ENCODE results near the gene LOXL1. TPM values are rescaled to one million over a fixed set of nuclear protein-coding genes. Genes with fewer than 3 reads are reported as not detected.

The LOXL1 gene
- total RNA-seq, 1 donor from 2014 or later = 31.9 TPM

DNA sequence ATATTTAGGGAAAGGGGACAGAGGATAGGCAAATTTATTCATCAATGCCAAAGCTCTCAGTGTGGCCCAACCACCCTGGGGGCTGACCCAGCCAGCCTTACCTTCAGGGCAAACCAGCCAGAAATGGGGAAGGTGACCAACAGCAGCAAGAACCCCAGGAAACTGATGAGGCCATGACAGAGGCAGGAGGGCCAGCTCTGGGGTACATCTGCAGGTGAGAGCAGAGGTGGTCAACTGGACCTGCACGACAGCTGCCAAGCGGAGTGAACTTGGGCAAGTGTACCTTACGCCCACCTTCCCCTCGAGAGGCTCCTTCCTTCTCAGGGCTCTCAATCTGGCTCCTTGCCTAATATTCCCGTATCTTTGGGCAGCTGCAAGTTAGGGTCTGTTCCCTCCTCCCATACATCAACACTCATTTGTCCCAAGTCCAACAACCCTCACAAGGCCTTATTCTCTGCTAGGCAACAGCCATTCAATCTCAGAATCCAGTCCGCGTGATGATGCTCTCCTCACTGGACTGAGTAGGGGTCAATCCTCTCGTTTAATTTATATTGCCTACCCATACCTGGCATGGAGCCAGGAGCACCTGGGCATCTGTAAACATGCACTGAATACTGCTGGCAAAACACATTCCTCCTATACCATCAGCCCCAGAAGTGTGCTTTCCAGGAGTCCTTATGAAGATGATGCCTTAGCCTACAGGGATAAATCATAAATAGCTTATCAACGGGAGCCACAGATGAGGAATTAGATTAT is 64.2 kb downstream of the LOXL1 start:
- TF ChIP-seq, protein P1, sequence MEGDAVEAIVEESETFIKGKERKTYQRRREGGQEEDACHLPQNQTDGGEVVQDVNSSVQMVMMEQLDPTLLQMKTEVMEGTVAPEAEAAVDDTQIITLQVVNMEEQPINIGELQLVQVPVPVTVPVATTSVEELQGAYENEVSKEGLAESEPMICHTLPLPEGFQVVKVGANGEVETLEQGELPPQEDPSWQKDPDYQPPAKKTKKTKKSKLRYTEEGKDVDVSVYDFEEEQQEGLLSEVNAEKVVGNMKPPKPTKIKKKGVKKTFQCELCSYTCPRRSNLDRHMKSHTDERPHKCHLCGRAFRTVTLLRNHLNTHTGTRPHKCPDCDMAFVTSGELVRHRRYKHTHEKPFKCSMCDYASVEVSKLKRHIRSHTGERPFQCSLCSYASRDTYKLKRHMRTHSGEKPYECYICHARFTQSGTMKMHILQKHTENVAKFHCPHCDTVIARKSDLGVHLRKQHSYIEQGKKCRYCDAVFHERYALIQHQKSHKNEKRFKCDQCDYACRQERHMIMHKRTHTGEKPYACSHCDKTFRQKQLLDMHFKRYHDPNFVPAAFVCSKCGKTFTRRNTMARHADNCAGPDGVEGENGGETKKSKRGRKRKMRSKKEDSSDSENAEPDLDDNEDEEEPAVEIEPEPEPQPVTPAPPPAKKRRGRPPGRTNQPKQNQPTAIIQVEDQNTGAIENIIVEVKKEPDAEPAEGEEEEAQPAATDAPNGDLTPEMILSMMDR (IDR thresholded peaks at IDR 0.05; ENCODE audit: borderline replicate concordance) = no peak
- Histone ChIP-seq H3K4me1 (peaks cover 95% of the 10 kb centered on the region), H3K9me3 (replicated peaks) (no peaks in the 10 kb centered on the region), H3K4me3 (peak overlapping the region; percentile 98), H3K27me3 (ENCODE audit: low read depth) (no peaks in the 10 kb centered on the region), H3K27ac (replicated peaks) (peak overlapping the region; percentile 100), H3K36me3 (peaks cover 15% of the 10 kb centered on the region)
- intact Hi-C loops (cut with micrococcal nuclease) = no loop called here
- DNase-seq = no peak

DNA sequence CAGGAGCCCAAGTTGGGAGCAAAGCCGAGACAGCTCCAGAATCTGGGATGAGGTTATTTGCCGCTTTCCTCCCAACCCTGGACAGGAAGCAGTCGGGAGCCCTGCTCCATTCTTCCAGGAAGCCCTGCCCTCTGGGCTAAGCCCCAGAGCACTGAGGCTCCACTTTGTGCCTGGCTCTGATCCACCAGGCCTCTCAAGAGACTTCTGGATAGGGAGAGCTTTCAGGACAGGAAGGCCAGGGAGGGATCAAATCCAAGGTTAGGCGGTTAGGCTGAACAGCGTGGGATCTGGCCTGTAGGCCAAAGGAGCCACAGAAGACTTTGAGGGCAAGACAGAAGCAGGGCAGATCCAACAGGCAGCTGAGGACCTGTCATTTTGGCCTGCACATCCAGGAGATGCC is 65.0 kb downstream of the LOXL1 start:
- H3K27me3 ChIP-seq (ENCODE audit: low read depth) = no peaks in the 10 kb centered on the region
- peak; percentile 91 for DNase-seq
- H3K4me1 ChIP-seq = peaks cover 95% of the 10 kb centered on the region
- TF ChIP-seq, protein P1 (IDR thresholded peaks at IDR 0.05; ENCODE audit: borderline replicate concordance) = no peak
- intact Hi-C loops (cut with micrococcal nuclease) = no loop called here
- H3K36me3 ChIP-seq = peaks cover 15% of the 10 kb centered on the region
- H3K27ac ChIP-seq (replicated peaks) = peak overlapping the region; percentile 100
- H3K4me3 ChIP-seq = peak overlapping the region; percentile 98
- H3K9me3 ChIP-seq (replicated peaks) = no peaks in the 10 kb centered on the region

DNA sequence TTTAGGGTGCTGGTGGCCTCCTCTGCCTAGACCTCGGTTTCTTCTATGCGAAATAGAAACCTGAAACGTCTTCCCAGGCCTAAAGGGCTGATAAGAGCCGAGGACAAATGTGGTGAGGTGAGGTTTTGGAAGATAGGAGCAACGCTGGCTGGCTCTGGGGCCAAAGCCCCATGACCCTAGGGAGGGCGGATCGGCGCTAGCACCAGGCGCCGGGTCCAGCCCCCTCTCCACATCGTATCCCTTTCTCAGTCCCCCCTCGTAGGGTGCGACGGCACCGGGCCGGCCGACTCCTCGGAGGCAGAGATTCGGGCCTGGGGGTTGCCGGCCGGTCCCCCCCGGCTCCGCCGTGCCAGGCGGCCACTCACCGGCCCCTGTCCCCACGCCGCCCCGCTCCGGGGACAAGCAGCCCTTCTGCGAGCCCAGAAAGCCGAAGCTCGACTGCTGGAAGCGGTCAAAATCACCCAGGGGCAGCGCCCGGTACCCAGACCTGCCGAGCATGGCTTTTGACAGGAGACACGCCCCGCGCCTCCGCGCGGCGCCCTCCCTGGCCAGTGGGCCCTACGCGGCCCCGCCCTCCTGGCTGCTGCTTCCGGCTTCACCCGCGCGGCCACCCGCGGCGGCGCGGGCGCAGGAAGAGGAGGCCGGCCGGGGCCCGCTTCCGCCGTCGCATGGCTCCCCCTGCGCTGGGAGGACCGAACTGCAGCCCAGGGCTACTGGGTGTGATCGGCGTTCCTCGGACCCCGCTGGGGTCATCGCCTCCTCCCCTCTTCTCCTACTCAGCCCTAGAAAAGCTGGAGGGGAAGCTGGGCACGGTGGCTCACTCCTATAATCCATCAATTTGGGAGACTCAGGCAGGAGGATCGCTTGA is 65.7 kb downstream of the LOXL1 start, which contains the start of gene STOML1:
Gene STOML1, minus strand, starts transcription at position 570 of the 868 bp plus-strand sequence. Its CDS starts 72 bp downstream, at position 498.
- H3K36me3 ChIP-seq = peaks cover 15% of the 10 kb centered on the region
- peak; percentile 95 for DNase-seq
- H3K27me3 ChIP-seq (ENCODE audit: low read depth) = no peaks in the 10 kb centered on the region
- peak within 1 kb of the TSS; percentile 100 for H3K27ac ChIP-seq (replicated peaks)
- H3K4me3 ChIP-seq = peak within 1 kb of the TSS; percentile 98
- H3K4me1 ChIP-seq = peaks cover 95% of the 10 kb centered on the region
- TF ChIP-seq, protein P1 (IDR thresholded peaks at IDR 0.05; ENCODE audit: borderline replicate concordance) = peak; percentile 98
- intact Hi-C loops (cut with micrococcal nuclease) = no loop called here
- no peaks in the 10 kb centered on the region for H3K9me3 ChIP-seq (replicated peaks)

DNA sequence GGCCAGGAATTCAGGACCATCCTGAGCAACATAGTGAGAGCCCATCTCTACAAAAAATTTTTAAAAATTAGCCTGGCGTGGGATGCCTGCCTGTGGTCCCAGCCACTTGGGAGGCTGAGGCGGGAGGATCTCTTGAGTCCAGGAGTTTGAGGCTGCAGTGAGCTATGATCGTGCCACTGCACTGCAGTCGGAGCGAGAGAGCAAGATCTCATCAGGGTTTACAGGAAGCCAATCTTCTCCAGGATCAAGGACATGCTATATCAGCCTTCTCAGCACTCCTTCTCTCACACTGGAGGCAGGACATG is 66.3 kb downstream of the LOXL1 start:
- Histone ChIP-seq H3K36me3 (peaks cover 12% of the 10 kb centered on the region), H3K27me3 (ENCODE audit: low read depth) (no peaks in the 10 kb centered on the region), H3K9me3 (replicated peaks) (no peaks in the 10 kb centered on the region), H3K4me3 (peak overlapping the region; percentile 98), H3K4me1 (peaks cover 95% of the 10 kb centered on the region), H3K27ac (replicated peaks) (peak overlapping the region; percentile 100)
- DNase-seq = no peak
- intact Hi-C loops (cut with micrococcal nuclease) = no loop called here
- TF ChIP-seq, protein P1 (IDR thresholded peaks at IDR 0.05; ENCODE audit: borderline replicate concordance) = peak; percentile 12

DNA sequence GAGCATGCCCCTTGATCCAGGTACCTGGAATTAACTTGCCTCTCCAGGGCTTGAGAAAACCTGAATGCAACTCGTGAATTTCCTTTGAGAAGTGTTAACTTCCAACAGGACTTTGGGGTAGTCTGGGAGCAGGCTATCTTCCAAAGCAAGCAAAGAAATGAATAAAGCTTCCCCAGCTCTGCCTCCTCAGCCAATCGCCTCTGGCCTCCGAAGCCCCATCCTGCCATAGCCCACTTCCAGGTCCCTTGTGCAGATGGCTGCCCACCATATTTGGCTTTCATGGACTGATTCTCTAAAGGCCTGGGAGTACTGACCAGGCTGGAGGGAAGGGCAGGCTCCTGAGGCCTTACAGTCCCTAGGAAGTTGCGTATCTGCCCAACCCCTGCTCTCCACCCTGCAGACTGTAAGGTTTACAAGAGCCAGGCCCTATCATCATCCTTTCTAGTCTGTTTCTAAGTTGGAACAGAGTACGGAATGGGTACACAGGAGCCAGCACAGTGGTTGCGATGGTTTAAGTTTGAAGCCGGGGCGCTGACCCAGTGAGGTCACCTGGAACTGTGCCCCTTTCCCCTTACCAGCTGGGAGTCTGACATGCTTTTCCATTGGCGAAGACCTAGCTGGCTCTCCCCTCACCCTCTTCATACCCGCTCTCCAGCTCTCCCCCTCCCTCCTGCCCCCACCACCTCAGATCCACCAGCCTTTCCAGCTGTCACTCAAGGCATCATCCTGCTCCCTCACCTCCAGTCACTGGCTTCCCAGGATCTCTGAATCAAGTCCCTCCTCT is 67.1 kb downstream of the LOXL1 start:
- H3K36me3 ChIP-seq = peaks cover 10% of the 10 kb centered on the region
- no peak for DNase-seq
- H3K4me1 ChIP-seq = peaks cover 95% of the 10 kb centered on the region
- H3K9me3 ChIP-seq (replicated peaks) = no peaks in the 10 kb centered on the region
- no peaks in the 10 kb centered on the region for H3K27me3 ChIP-seq (ENCODE audit: low read depth)
- peak overlapping the region; percentile 92 for H3K27ac ChIP-seq (replicated peaks)
- intact Hi-C loops (cut with micrococcal nuclease) = no loop called here
- TF ChIP-seq, protein P1 (IDR thresholded peaks at IDR 0.05; ENCODE audit: borderline replicate concordance) = no peak
- H3K4me3 ChIP-seq = peak overlapping the region; percentile 76

Measured in left ventricle myocardium inferior (tissue), 1 donor.